HFF-Myc (cell line): ENCODE measurements around the gene PLCE1.

Experiments used
- DNase-seq: peaks from one replicate; pipeline ENCODE4 v3.0.0-alpha.2; 2011; ENCODE audit warnings: low read depth; ENCODE audit errors: extremely low read depth
- H3K4me3 ChIP-seq: replicated peaks from 2 replicates; pipeline ENCODE4 v1.5.1; 2011; ENCODE audit warnings: low read depth, mild to moderate bottlenecking, control low read depth, low read length
- TF ChIP-seq, protein P1 (sequence below): IDR thresholded peaks from 2 replicates; pipeline ENCODE4 v1.5.1; 2012; ENCODE audit warnings: mild to moderate bottlenecking, low read depth, low read length, control low read depth; ENCODE audit errors: missing control alignments

Gene PLCE1

DNA sequence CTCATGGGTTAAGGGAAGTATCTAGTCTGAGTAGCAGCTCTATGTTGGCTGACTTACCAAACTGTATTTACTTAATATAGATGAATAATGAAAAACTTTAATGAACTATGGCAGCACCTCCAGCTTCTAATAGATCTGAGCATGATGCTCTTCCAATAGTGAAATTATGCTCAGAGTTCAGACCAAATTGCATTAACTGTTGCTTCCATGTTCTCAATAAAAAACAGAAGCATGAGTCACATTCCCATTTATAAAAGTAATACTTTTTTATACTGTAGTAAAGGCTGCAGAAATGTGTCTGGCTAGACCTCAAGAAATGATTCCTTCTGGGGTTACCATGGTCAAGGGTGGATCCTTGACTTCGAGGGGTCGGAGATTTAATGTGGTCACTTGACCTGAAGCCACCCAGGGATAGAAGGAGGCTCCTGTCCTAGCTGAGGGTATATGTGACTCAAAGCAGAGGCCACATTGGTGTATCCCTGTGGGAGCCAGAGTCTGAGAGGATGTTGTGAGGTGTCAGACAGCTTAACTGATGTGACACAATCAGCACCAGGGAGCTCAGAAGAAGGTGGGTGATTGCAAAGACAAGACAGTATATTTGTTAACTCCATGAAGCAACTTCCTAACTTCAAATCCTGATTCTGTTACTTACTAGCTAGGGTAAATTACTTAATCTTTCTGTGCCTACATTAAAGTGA is 19.8 kb upstream of the PLCE1 start:
- H3K4me3 ChIP-seq = no peak overlapping the region
- DNase-seq = no peak
- TF ChIP-seq, protein P1, sequence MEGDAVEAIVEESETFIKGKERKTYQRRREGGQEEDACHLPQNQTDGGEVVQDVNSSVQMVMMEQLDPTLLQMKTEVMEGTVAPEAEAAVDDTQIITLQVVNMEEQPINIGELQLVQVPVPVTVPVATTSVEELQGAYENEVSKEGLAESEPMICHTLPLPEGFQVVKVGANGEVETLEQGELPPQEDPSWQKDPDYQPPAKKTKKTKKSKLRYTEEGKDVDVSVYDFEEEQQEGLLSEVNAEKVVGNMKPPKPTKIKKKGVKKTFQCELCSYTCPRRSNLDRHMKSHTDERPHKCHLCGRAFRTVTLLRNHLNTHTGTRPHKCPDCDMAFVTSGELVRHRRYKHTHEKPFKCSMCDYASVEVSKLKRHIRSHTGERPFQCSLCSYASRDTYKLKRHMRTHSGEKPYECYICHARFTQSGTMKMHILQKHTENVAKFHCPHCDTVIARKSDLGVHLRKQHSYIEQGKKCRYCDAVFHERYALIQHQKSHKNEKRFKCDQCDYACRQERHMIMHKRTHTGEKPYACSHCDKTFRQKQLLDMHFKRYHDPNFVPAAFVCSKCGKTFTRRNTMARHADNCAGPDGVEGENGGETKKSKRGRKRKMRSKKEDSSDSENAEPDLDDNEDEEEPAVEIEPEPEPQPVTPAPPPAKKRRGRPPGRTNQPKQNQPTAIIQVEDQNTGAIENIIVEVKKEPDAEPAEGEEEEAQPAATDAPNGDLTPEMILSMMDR = no peak

- TF ChIP-seq, protein P1 = no peak
- no peak overlapping the region for H3K4me3 ChIP-seq
- no peak for DNase-seq
Observed at GRCh38 chr10:93977442-93977841, 16.3 kb upstream of the PLCE1 start.

- TF ChIP-seq, protein P1 = no peak
- no peak overlapping the region for H3K4me3 ChIP-seq
- no peak for DNase-seq
Observed at GRCh38 chr10:93980486-93980885, 13.2 kb upstream of the PLCE1 start.

- H3K4me3 ChIP-seq = no peak overlapping the region
- no peak for DNase-seq
- TF ChIP-seq, protein P1 = no peak
Observed at GRCh38 chr10:93991114-93991513, 2.6 kb upstream of the PLCE1 start.

GRCh38 chr10:93991596-93992284 is 2.0 kb upstream of the PLCE1 start:
- TF ChIP-seq, protein P1 = no peak
- no peak for DNase-seq
- no peak overlapping the region for H3K4me3 ChIP-seq

GRCh38 chr10:93992400-93993030 is 1.2 kb upstream of the PLCE1 start:
- DNase-seq = no peak
- TF ChIP-seq, protein P1 = no peak
- no peak overlapping the region for H3K4me3 ChIP-seq
